GM12872 (cell line): ENCODE measurements around the gene HS3ST5.

Experiments used
- TF ChIP-seq, protein P1 (sequence below): IDR thresholded peaks from 3 replicates; pipeline ENCODE4 v1.5.1; 2011; ENCODE audit warnings: low read depth, mild to moderate bottlenecking, low read length, moderate library complexity; ENCODE audit not compliant: insufficient read depth

HS3ST5 gene, protein sequence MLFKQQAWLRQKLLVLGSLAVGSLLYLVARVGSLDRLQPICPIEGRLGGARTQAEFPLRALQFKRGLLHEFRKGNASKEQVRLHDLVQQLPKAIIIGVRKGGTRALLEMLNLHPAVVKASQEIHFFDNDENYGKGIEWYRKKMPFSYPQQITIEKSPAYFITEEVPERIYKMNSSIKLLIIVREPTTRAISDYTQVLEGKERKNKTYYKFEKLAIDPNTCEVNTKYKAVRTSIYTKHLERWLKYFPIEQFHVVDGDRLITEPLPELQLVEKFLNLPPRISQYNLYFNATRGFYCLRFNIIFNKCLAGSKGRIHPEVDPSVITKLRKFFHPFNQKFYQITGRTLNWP

DNA sequence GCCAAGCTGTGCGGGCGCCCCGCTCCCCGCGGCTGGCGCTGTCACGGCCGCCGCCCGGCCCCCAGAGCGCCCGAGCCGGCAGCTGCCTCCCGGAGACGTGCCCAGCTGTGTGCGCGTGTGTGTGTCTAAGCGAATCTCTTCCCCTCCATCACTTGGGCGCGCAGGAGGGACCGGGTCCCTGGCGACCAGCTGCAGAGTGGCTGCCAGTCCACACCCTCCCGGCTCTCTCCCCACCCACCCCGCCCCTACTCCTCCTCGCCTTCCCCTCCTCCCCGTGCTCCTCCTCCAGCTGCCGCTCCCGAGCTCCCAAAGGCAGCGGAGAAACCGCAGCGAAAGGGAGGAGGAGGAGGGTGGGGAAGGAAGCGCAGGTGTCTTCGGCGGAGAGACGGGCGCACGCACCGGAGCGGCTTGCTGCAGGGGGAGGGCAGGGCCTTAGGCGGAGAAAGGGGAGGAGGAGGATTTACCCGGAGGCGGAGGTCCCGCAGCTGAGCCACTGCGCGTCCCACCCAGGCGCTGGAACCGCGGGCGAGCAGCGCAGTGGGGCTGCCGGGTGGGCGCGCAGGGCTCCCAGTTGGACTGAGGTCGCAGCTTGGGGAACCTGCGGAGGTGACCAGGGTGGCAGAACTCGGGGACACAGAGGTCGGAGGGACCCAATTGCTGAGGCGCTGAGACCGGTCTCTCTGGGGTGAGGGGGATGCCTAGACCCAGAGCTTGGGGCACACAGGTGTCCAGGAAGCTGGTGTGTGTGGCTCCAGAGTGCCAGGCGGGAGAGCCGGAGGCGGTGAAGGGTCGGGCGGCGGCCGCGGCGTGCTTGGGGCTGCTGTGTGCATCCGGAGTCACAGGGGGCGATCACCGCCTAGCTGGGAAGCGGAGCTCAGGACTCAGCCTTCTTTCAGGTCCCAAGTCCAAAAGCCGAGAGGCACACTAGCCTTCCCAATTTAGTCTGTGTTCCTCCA lies at the start of gene HS3ST5:
Gene HS3ST5, minus strand, starts transcription at position 198 of the 956 bp plus-strand sequence. CDS start 280,178 bp downstream, outside the sequence.
- TF ChIP-seq, protein P1, sequence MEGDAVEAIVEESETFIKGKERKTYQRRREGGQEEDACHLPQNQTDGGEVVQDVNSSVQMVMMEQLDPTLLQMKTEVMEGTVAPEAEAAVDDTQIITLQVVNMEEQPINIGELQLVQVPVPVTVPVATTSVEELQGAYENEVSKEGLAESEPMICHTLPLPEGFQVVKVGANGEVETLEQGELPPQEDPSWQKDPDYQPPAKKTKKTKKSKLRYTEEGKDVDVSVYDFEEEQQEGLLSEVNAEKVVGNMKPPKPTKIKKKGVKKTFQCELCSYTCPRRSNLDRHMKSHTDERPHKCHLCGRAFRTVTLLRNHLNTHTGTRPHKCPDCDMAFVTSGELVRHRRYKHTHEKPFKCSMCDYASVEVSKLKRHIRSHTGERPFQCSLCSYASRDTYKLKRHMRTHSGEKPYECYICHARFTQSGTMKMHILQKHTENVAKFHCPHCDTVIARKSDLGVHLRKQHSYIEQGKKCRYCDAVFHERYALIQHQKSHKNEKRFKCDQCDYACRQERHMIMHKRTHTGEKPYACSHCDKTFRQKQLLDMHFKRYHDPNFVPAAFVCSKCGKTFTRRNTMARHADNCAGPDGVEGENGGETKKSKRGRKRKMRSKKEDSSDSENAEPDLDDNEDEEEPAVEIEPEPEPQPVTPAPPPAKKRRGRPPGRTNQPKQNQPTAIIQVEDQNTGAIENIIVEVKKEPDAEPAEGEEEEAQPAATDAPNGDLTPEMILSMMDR, result 0 out of 3 replicates have a peak, but pooled peaks have one; percentile 21

DNA sequence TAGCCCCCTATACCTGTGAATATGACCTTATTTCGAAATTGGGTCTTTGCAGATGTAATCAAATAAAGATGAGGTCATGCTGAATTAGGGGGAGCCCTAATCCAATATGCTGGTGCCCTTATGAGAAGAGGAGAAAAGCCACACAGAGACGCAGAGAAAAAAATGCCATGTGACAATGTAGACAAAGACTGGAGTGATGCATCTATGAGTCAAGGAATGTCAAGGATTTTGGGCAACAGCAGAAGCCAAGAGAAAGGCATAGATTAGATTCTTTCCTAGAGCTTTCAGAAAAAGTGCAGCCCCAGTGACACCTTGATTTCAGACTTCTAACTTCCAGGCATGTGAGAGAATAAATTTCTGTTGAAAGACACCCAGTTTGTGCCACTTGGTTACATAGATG lies 47.4 kb upstream of the HS3ST5 start:
- TF ChIP-seq, protein P1, result no peak

DNA sequence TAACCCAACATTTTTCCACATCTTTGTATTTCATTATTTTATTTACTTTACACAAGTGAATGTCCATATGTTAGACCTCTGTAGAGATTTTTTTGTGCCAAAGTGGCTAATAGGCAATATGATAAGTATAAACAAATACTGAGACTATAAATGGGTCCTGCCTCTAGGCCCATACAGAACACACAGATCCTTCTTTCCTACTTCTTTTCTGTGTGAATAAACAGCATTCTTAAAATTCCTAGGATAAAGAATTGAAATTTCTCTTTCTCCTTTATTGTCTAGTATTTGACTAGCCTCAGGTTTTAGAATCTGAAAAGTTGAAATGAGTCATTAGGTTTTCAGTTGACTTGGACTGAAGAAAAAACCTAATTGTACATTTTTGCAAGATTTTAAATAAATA lies 46.3 kb upstream of the HS3ST5 start:
- TF ChIP-seq, protein P1, result no peak

DNA sequence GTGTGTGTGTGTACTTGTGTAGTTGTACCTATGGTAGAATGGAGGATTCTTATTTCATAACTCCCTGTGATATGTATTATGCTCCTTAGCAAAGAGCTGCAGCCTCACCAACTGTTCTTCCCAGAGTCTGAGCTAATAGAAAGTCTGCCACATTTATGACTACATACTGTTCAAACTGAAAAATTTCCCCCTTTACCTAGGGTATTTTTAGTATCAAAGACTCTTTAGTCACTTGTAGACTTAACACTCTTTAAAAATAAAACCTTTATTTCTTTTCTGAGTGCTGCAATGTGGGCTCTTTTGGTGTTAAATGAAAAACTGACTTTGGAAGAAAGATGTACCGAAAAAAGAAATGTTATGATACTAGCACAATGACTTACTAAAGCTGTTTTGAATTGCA lies 39.6 kb upstream of the HS3ST5 start:
- TF ChIP-seq, protein P1, result no peak

DNA sequence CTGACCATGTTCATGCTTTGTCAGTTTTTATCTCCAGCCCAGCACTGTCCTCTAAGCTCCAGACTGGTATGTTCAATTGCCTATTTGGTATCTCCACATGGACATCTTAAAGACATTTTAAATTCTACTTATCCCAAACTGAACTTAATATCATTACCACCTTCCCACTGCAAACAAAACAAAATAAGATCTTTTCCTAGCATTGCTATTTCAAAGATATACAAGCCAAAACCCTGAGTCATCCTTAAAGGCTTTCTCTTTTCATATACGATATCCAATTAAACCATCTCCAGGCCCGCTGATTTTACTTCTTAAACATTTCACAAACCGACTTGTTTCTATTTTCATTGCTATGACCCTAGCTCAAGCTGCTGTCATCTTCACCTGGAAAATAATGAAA lies 35.1 kb upstream of the HS3ST5 start:
- TF ChIP-seq, protein P1, result no peak

DNA sequence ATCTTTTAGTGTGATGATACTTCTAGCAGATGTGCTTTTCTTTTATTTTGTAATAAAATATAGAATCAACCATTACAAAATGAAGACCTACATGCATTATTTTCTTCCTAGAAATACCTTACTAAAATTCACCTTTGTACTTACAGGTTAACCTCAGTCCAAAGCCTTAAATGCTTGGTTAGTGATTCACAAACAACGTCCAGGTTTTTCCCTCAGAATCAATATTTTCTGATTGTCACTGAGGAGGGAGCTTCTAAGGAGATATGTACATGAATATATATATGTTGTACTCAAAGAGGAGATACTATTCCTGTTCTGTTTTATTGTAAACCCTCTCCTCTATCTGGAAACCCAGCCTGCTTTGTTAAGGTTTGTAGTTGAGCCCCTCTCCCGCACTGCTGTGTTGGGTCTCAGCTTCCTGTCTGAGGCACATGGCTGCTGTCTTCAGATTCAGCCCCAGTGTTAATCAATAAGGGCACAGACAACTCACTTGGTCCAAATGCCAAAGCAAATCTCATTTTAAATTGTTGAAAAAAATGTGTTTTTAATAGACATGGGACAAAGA lies 33.9 kb upstream of the HS3ST5 start:
- TF ChIP-seq, protein P1, result no peak
